Measurements from ENCODE around the gene OSBPL3. TPM values are rescaled to one million over a fixed set of nuclear protein-coding genes. Genes with fewer than 3 reads are reported as not detected.

Gene OSBPL3
- total RNA-seq, 1 experiment from 2014 or later = 36.8 TPM

DNA sequence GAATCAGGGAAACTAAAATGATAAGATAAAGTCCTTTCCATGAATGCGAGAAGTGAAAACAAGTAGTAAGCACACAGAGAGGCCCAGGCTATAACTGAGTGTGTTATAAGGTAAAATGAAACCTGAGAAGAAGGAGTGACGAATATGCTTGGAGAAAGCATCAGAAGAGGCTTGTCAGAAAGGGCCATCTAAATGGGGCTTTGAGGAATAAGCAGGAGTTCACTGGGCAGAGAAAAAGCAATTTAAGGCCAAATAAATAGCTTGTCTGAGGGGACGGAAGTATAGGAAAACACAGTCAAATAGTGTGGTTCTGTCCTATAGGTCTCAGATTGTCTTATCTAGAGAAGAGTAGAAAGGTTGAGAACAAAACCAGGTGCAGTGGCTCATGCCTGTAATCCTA, 163.1 kb downstream of the OSBPL3 start:
- Histone ChIP-seq H3K27me3 (ENCODE audit: insufficient read depth, low read length) (no peaks in the 10 kb centered on the region), H3K4me3 (replicated peaks in 1 of 2; ENCODE audit: low read depth in 1 of 2, low read length in 2 of 2) (no peak overlapping the region), H3K9me3 (ENCODE audit: control insufficient read depth in 1 of 2, insufficient read depth in 1 of 2, low read depth in 1 of 2, low read length in 2 of 2) (no peaks in the 10 kb centered on the region), H3K79me2 (ENCODE audit: insufficient read depth, low read length) (no peaks in the 10 kb centered on the region), H4K20me1 (ENCODE audit: insufficient read depth) (no peaks in the 10 kb centered on the region), H3K9me2 (ENCODE audit: insufficient read depth) (no peaks in the 10 kb centered on the region), H3K4me1 (ENCODE audit: control insufficient read depth in 1 of 2, insufficient read depth in 2 of 2, low read length in 2 of 2) (peaks cover 17 to 22% of the 10 kb centered on the region in 2 experiments), H3K9ac (ENCODE audit: low read length) (no peak overlapping the region), H2AFZ (ENCODE audit: low read depth, low read length, poor library complexity, severe bottlenecking) (no peak overlapping the region), H3K27ac (ENCODE audit: low read depth, low read length) (no peak overlapping the region), H3K4me2 (ENCODE audit: low read length) (no peak overlapping the region), H3K36me3 (ENCODE audit: control insufficient read depth in 1 of 2, insufficient read depth in 2 of 2, low read length in 2 of 2) (peaks cover 3 to 14% of the 10 kb centered on the region in 2 experiments; a peak in 3 of 4 replicates)
- BruUV-seq (replicated peaks) = no TSS peak
- RAD21 ChIA-PET (ENCODE audit: low non-redundant PET in 1 of 2, low total read pairs in 2 of 2, uncharacterized antibody in 2 of 2, unreplicated experiment in 2 of 2) = no interaction called here
- intact Hi-C loops (cut with micrococcal nuclease) = no loop called here
- CTCF ChIA-PET = interaction anchor here (1.4 kb wide), 1 partner anchor 277 kb away, joined by 8 read pairs; no protein-coding TSS in a partner anchor
- ATAC-seq (no peak), DNase-seq (ENCODE audit: low read depth, low spot score) (no peak)
- POLR2A ChIA-PET = no interaction called here
- TF ChIP-seq TCF7L2 (IDR thresholded peaks at IDR 0.05; ENCODE audit: borderline replicate concordance, extremely low read depth, insufficient read depth, insufficient read length) (no peak), CBX3 (IDR thresholded peaks at IDR 0.05; ENCODE audit: low read depth) (no peak), ZNF274 (IDR thresholded peaks at IDR 0.05; ENCODE audit: low read depth, low read length) (no peak), FOSL1 (IDR thresholded peaks at IDR 0.05; ENCODE audit: low read depth) (no peak), YY1 (IDR thresholded peaks at IDR 0.05; ENCODE audit: extremely low read depth, insufficient replicate concordance, low read depth, low read length) (no peak), JUND (IDR thresholded peaks at IDR 0.05) (no peak), ELF1 (IDR thresholded peaks at IDR 0.05; ENCODE audit: borderline replicate concordance, low read depth) (no peak), POLR2AphosphoS5 (IDR thresholded peaks at IDR 0.05; ENCODE audit: low read depth, low read length) (no peak), EZH2phosphoT487 (IDR thresholded peaks at IDR 0.05; ENCODE audit: borderline replicate concordance) (no peak), ZFX (IDR thresholded peaks at IDR 0.05) (no peak), EGR1 (IDR thresholded peaks at IDR 0.05; ENCODE audit: low read depth) (no peak), EZH2 (IDR thresholded peaks at IDR 0.05) (no peak), SIN3A (IDR thresholded peaks at IDR 0.05; ENCODE audit: low read depth) (no peak), RAD21 (IDR thresholded peaks at IDR 0.05; ENCODE audit: low read depth) (no peak), CEBPB (IDR thresholded peaks at IDR 0.05; ENCODE audit: low read depth) (no peak)
- TF ChIP-seq, protein P1, sequence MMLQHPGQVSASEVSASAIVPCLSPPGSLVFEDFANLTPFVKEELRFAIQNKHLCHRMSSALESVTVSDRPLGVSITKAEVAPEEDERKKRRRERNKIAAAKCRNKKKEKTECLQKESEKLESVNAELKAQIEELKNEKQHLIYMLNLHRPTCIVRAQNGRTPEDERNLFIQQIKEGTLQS (IDR thresholded peaks at IDR 0.05) = no peak
- TF ChIP-seq, protein P2, sequence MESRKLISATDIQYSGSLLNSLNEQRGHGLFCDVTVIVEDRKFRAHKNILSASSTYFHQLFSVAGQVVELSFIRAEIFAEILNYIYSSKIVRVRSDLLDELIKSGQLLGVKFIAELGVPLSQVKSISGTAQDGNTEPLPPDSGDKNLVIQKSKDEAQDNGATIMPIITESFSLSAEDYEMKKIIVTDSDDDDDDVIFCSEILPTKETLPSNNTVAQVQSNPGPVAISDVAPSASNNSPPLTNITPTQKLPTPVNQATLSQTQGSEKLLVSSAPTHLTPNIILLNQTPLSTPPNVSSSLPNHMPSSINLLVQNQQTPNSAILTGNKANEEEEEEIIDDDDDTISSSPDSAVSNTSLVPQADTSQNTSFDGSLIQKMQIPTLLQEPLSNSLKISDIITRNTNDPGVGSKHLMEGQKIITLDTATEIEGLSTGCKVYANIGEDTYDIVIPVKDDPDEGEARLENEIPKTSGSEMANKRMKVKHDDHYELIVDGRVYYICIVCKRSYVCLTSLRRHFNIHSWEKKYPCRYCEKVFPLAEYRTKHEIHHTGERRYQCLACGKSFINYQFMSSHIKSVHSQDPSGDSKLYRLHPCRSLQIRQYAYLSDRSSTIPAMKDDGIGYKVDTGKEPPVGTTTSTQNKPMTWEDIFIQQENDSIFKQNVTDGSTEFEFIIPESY (IDR thresholded peaks at IDR 0.05; ENCODE audit: extremely low read depth, insufficient replicate concordance, low read length) = no peak
- TF ChIP-seq, protein P3, sequence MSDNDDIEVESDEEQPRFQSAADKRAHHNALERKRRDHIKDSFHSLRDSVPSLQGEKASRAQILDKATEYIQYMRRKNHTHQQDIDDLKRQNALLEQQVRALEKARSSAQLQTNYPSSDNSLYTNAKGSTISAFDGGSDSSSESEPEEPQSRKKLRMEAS (IDR thresholded peaks at IDR 0.05) = no peak
- TF ChIP-seq, protein P4, sequence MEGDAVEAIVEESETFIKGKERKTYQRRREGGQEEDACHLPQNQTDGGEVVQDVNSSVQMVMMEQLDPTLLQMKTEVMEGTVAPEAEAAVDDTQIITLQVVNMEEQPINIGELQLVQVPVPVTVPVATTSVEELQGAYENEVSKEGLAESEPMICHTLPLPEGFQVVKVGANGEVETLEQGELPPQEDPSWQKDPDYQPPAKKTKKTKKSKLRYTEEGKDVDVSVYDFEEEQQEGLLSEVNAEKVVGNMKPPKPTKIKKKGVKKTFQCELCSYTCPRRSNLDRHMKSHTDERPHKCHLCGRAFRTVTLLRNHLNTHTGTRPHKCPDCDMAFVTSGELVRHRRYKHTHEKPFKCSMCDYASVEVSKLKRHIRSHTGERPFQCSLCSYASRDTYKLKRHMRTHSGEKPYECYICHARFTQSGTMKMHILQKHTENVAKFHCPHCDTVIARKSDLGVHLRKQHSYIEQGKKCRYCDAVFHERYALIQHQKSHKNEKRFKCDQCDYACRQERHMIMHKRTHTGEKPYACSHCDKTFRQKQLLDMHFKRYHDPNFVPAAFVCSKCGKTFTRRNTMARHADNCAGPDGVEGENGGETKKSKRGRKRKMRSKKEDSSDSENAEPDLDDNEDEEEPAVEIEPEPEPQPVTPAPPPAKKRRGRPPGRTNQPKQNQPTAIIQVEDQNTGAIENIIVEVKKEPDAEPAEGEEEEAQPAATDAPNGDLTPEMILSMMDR (IDR thresholded peaks at IDR 0.05 in 2 of 3, conservative IDR thresholded peaks at IDR 0.05 in 1 of 3; ENCODE audit: borderline replicate concordance in 1 of 3, insufficient read depth in 1 of 3, low read depth in 2 of 3, low read length in 2 of 3) = no peak
- TF ChIP-seq, protein P5, sequence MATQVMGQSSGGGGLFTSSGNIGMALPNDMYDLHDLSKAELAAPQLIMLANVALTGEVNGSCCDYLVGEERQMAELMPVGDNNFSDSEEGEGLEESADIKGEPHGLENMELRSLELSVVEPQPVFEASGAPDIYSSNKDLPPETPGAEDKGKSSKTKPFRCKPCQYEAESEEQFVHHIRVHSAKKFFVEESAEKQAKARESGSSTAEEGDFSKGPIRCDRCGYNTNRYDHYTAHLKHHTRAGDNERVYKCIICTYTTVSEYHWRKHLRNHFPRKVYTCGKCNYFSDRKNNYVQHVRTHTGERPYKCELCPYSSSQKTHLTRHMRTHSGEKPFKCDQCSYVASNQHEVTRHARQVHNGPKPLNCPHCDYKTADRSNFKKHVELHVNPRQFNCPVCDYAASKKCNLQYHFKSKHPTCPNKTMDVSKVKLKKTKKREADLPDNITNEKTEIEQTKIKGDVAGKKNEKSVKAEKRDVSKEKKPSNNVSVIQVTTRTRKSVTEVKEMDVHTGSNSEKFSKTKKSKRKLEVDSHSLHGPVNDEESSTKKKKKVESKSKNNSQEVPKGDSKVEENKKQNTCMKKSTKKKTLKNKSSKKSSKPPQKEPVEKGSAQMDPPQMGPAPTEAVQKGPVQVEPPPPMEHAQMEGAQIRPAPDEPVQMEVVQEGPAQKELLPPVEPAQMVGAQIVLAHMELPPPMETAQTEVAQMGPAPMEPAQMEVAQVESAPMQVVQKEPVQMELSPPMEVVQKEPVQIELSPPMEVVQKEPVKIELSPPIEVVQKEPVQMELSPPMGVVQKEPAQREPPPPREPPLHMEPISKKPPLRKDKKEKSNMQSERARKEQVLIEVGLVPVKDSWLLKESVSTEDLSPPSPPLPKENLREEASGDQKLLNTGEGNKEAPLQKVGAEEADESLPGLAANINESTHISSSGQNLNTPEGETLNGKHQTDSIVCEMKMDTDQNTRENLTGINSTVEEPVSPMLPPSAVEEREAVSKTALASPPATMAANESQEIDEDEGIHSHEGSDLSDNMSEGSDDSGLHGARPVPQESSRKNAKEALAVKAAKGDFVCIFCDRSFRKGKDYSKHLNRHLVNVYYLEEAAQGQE (IDR thresholded peaks at IDR 0.05; ENCODE audit: low read depth) = no peak

Data from HCT116 (cell line).